GM19455 (cell line): ENCODE data around the gene NCKAP1.

Experiments used
- ATAC-seq: cut with Tn5 transposase; IDR thresholded peaks from one replicate; pipeline ENCODE4 v1.9.1; 2021; ENCODE audit not compliant: unreplicated experiment

NCKAP1 gene

DNA sequence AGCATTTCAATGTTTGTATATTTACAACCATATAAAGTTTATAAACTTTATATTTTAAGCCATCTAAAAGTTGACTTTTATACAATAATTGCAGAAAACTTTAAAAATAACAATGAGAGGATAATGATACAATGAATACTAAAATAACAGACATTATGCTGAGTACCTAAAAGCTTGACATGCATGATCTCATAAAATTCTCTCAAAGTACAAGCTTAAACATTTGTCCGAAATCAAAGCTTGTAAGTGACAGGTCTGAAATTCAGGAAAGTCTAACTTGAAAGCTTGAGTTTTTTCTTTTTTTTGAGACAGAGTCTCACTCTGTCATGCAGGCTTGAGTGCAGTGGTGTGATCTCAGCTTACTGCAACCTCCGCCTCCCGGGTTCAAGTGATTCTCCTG lies 87.7 kb downstream of the NCKAP1 start:
- ATAC-seq, result no peak

- no peak for ATAC-seq
Observed at GRCh38 chr2:182949572-182950189, 88.6 kb downstream of the NCKAP1 start.

DNA sequence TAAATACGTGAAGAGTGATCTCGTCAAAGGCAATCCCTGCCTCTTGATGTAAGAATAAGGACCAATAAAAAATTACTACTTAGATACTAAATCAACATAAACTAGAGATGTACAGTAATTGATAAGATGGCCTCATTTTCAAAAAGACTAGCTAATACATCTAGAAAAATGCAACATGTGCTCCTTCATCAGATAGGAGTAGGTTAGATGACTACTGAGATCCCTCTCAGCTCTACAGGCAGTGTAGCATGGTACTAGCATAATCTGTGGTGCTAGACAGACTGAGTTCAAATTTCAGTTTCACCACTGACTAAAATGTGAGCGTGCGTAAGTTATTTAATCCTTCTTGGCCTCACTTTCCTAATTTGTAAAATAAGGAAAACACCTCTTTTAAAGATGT lies 89.2 kb downstream of the NCKAP1 start:
- no peak for ATAC-seq

GRCh38 chr2:182946958-182947369 lies 91.3 kb downstream of the NCKAP1 start:
- no peak for ATAC-seq

DNA sequence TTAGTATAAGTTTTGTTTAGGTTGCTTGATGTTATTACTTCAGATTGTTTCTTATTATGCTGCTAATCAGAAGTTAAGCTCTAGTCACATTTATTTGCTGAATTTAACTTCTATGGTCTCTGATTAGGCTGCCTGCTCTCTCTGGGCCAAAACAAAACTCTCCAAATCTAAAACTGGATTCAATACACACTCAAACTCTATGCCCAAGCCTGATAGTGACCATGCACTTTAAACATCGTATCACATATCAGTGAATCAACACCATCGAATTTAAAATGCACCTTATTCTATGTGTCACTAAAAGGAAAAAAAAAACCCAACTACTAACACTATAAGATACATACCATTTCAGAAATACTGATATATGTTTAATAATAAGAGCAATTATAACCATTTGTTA lies 94.9 kb downstream of the NCKAP1 start:
- no peak for ATAC-seq

DNA sequence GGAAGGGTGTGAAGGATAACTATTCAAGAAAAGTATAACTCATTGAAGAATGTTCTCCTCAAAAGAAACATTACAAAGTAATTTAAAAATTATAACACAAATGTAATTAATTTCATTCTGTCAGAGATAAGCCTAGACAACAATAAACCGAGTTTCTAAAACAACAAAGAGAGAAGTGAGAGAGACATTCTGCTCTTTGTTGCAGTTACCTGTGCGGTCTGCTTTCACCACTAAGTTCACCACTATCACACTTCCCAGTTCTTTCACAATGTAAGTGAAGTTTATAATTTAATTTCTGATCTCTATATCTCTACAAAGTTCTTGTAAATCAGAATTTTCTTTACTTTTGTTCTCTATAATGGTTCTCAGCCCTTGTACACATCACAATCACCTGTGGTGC lies 95.5 kb downstream of the NCKAP1 start:
- no peak for ATAC-seq

GRCh38 chr2:182941919-182942318 lies 96.3 kb downstream of the NCKAP1 start:
- ATAC-seq, result no peak

- no peak for ATAC-seq
Observed at GRCh38 chr2:182941121-182941722, 97.0 kb downstream of the NCKAP1 start.

- ATAC-seq, result no peak
Observed at GRCh38 chr2:182937870-182938269, 100.4 kb downstream of the NCKAP1 start.

- no peak for ATAC-seq
Observed at GRCh38 chr2:182933629-182934028, 104.6 kb downstream of the NCKAP1 start.

DNA sequence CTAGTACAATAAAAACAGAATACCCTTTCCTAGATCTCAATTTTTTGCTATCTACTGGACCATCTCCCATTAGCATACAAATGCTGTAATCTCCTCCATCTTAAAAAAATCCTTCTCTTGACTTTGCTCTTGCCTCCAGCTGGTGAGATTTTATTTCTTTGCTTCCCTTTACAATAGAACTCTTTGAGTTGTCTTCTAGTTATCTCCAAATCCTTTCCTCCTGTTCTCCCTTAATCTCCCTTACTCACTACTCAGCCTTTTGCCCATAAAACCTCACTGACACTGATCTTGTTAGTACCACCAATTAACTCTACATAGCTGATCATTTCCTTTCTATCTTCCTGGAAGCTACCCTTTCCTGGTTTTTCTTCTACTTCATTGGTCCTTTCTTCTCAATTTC lies 108.3 kb downstream of the NCKAP1 start:
- no peak for ATAC-seq

DNA sequence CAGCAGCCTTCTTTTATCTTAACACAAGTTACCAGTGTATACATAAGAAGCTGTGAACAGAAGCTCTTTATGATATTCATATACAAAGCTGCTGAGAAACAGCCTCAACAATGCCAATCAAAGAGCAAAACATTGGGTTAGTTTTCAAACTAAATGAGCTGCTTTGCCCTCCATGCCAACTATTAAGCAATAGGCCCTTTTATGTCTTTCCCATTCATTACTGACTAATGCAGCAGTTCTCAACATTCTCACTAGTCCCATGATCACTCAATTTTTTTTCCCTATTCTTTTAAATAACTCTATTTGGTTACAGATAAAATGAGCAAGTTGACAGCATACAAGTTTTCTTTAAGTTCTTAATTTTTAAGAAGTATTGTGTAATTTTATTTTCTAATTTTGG lies 114.0 kb downstream of the NCKAP1 start:
- ATAC-seq, result no peak

- ATAC-seq, result peak; percentile 19
Observed at GRCh38 chr2:182921234-182921633, 117.0 kb downstream of the NCKAP1 start.

DNA sequence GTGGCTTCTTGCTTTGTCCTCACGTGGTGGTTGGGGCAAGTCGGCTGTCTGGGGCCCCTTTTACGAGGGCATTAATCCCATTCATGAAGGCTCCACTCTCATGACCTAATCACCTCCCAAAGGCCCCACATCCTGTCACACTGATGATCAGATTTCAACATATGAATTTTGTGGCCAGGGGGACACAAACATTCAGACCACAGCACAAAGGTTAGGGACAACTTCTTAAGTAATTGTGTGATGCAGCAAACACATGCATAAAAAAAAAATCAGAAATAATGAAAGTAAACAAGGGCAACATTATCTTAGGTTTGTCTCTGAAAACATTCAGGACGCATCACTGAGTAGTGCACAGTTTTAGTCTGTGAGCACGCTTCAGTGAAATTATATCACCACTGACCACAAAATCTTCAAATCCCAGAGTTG lies 117.6 kb downstream of the NCKAP1 start:
- peak; percentile 52 for ATAC-seq

- ATAC-seq, result no peak
Observed at GRCh38 chr2:182920089-182920488, 118.2 kb downstream of the NCKAP1 start.

DNA sequence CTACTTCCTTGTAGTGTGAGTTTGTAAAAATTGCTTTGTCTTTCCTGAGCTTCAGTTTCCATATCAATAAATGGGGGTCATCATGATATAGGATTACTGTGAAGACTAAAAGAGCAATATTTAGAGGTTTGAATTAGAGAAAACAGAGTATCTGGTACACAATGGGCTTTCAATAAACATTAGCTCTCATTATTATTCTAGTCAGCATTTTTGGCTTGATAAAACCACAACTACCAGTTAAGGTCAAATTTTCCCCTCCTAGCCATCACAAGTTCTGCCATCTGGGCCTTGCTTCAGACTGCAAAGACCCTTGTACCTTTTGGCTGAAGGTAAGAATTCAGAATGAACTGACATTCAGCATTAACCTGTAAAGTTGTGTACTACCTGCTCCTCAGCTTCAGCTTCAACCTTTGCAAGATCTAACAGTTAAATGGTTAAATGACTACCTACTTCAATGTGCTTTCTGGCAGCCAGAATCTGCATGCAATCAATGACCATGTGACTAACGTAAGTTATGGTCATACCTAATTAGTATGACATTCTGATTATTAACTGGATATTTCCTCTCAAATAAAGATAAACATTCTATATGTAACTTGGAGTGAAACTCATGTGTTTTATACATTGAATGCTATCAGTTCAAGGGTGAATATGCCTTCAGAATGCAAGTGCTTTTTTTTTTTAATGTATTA lies 119.2 kb downstream of the NCKAP1 start:
- no peak for ATAC-seq

- no peak for ATAC-seq
Observed at GRCh38 chr2:182917924-182918323, 120.3 kb downstream of the NCKAP1 start.

DNA sequence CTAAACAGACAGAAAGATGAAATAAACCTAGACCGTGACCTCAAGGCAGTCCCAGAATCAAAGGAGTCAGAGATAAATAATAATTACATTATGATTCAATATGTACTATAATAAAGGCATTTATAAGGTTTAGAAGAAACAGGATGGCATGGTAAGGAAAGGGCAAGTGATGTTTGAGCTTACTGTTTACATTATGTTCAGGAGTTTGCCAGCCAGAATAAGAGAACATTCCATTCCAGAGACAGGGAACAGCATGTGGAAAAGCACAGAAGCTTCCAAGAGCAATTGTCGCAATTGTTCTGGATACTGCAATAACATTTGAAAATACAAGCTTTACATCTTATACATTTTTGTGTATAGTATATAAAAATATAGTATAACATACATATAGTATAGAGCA lies 121.8 kb downstream of the NCKAP1 start:
- no peak for ATAC-seq

GRCh38 chr2:182915369-182916326 lies 122.6 kb downstream of the NCKAP1 start:
- no peak for ATAC-seq

DNA sequence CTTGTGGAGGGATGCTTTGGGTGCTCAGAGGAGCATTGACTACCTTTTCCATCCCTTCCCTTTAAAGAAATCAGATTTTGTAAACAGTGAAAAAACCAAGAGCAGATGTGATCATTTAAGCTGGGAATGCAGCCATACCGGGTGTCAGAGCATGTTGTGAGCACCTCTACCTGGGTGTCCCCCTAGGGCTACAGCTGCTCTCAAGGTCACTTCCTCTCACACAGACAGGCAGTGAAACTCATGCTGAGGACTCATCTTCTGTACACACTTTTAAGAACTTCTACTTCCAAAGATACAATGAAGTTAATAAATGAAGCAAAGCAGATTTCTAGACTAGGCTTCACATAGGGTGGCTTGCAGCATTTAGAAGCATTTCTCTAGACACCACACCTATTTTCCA lies 123.4 kb downstream of the NCKAP1 start:
- ATAC-seq, result no peak

DNA sequence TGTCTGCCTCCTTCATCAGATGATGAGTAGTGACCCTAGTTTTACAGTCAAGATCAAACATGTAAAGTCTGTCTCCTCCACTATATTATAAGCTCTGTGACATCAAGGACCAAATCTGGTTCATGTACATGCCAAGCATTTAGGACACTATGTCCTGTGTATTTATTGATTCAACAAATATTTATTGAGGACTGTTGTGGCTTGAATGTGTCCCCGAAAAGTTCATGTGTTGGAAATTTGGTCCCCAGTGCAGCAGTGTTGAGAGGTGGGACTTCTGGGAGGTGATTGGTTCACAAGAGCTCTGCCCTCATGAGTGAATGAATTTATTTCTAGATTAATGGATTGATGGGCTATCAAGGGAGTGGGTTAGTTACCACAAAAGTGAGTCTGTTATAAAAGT lies 125.2 kb downstream of the NCKAP1 start:
- ATAC-seq, result no peak
